GM18870 (cell line): ENCODE data around the gene SUMF1.

Experiments
- ATAC-seq: cut with Tn5 transposase; IDR thresholded peaks from one replicate; pipeline ENCODE4 v1.9.1; 2021; ENCODE audit warnings: moderate library complexity; ENCODE audit not compliant: unreplicated experiment

Gene SUMF1

DNA sequence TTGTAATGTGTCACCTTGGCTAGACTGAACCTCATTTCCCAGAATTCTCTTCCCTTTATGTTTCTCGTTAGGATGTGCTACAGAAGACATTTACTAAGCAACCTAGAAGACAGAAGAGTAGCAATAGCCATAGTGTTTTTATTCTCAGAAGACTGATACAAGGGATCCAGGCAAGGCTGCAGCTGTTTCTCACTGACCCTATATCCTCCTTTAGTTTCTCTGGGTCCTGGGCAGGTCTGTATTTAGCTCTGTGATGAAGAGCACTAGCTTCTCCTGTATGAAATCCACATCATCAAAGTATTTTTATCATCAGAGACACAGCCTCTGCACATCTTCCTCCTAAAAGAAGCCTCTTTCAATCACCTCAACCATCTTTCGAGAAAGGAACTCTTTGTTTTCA is 72.5 kb downstream of the SUMF1 start:
- ATAC-seq = no peak

DNA sequence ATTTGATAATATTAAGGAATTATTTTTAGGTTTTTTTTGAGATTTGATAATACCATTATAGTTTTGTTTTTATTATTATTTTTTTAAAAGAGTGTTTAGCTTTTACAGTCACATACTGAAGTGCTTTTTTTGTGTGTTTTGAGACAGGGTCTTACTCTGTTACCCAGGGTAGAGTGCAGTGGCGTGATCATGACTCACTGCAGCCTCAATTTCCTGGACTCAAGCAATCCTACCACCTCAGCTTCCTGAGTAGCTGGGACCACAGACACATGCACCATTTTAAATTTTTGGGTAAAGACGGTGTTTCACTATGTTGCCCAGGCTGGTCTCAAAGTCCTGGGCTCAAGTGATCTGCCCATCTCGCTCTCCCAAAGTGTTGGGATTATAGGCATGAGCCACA is 73.0 kb downstream of the SUMF1 start:
- ATAC-seq = no peak

- ATAC-seq = no peak
These were observed 74.1 kb downstream of the SUMF1 start for GRCh38 chr3:4392992-4393391.

- ATAC-seq = peak; percentile 71
These were observed 79.6 kb downstream of the SUMF1 start for GRCh38 chr3:4387210-4388204.

- ATAC-seq = no peak
These were observed 81.9 kb downstream of the SUMF1 start for GRCh38 chr3:4385201-4385600.

DNA sequence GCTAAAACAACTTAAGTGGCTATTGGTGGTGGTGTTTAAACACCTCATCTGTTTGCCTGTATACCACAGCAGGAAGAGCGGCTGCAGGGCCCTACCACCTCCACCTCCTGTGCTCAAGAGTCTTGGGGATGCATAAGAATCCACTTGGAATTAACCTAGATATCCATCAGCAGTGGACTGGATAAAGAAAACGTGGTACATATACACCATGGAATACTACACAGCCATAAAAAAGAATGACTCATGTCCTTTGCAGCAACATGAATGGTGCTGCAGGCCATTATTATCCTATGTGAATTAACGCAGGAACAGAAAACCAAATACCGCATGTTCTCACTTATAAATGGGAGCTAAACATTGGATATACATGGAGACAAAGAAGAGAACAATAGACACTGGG is 87.1 kb downstream of the SUMF1 start:
- no peak for ATAC-seq

- ATAC-seq = no peak
These were observed 90.6 kb downstream of the SUMF1 start for GRCh38 chr3:4376499-4376898.

GRCh38 chr3:4375911-4376310 is 91.2 kb downstream of the SUMF1 start:
- ATAC-seq = no peak

DNA sequence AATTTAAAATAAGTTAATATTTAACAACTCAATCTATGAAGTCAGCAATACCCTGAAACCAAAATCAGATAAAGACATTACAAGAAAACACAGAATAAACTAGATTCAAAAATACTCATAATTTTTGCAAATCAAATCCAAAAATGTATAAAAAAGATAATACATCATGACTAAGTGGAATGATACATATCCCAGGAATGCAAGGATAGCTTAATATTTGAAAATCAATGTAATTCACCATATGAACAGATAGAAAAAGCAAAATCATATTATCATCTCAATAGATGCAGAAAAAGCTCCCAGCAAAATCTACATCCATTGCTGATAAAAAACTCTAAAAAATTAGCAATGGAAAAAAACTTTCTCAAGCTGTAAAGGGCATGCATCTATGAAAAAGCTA is 93.4 kb downstream of the SUMF1 start:
- ATAC-seq = no peak

GRCh38 chr3:4362523-4362922 is 104.5 kb downstream of the SUMF1 start:
- ATAC-seq = no peak

DNA sequence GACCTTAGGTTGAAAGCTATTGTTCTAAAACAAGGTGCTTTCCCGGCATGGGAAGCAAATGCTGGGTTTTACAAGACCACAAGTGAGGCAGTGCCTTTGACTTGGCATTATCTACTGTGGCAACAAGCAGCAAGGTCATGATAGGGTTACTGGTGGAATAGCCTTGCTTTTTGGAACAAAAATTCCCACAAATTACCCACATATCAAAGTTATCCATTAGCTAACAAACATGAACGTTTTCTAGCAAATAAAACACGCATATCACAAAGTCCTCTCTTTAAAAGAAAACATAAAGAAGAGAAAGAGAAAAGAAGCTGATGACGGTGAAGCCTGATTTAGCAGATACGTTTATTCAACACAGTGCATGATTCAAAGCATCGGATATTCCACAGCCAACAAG is 106.3 kb downstream of the SUMF1 start:
- no peak for ATAC-seq

DNA sequence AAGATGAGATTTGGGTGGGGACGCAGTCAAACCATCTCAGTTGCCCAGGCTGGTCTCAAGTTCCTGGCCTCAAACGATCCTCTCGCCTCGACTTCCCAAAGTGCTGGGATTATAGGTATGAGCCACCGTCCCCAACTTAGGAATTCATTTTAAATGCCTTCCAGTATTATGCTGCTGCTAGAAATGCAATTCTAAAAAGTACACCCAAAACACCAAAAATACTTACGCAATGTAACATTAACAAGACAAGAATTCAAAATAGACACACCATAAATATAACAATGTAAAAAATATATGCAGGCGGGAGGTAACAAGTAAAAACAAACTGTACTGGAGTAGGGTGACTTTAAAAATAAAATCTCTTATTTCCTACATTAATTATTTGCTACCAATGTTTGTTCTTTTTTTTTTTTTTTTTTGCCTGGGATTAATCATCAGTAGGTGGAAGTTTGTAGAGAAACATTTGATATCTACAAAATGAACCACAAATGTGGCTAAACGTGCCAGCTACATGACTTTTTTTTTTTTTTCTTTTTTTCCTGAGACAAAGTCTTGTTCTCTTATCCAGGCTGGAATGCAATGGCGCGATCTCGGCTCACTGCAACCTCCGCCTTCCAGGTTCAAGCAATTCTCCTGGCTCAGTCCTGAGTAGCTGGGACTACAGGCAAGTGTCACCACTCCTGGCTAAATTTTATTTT is 107.1 kb downstream of the SUMF1 start:
- no peak for ATAC-seq

- ATAC-seq = no peak
These were observed 108.8 kb downstream of the SUMF1 start for GRCh38 chr3:4358273-4358672.

- ATAC-seq = no peak
These were observed 110.3 kb downstream of the SUMF1 start for GRCh38 chr3:4356546-4357410.

DNA sequence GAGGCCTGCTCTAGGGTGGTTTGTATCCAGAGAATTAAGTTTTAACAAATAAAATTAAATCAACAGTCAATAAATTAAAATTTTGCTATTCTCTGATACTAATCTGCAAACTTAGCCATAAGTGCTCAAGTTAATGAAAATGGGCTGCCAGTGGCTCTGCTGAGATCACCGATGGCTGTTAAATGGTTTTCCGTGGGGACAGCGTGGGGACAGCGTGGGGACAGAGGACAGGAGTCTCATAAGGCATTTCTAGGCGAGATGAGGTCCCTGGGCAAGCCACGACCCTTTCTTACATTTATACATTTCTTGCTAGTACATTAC is 110.9 kb downstream of the SUMF1 start:
- no peak for ATAC-seq

DNA sequence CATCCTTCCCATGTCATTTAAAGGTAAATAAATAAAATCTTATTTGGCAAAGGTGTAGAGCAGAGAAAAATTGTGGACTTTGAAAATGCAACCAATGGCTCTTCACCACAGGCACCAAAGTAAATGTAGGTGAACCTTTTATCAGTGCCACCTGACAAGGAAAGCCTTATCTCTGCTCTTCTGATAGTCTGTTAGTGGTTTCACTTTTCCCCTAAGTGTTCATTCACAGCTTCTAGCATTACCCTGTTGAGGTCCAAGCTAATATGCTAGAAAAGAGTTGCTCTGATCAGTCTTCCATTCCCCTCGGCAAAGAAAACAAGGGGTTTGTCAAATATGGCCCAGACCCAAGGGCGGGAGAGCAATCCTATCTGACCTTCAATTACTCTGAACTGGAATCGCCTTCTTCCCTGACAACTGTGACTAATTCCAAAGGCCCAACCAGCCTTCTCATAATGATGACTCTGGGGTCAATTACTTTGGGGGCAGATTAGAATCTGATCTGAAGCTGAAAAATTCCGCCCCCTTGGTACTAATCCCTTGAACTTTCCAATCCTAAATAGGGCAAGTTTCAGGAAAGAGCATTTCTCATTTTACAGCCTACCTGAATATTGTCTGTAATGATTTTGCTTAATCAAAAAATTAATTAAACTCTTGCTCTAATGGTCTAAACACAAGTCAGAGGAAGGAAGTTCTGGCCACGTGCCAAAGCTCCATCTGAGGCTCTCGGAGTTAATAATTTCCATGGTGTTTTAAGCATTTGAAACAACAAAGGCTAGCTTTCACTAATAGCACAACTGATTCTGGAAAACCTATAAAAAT is 111.5 kb downstream of the SUMF1 start:
- ATAC-seq = no peak

DNA sequence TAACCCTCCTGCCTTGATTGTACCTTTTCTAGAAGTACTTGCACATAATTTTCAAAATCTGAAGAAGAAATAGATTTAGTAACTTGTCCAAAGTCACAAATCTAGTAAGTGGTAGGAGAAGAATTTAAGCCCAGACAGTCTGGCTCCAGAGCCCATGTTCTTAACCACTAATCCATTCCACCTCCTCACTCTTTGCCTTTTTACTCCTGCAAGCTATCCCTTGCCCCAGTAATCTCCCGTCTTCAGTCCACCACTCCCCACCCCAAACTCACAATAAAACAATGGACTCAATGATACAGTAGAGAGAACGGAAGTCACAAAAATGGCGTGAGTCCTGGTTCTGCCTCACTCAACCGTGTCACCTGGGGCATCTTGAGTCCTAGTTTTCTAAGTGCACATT is 115.2 kb downstream of the SUMF1 start:
- no peak for ATAC-seq

DNA sequence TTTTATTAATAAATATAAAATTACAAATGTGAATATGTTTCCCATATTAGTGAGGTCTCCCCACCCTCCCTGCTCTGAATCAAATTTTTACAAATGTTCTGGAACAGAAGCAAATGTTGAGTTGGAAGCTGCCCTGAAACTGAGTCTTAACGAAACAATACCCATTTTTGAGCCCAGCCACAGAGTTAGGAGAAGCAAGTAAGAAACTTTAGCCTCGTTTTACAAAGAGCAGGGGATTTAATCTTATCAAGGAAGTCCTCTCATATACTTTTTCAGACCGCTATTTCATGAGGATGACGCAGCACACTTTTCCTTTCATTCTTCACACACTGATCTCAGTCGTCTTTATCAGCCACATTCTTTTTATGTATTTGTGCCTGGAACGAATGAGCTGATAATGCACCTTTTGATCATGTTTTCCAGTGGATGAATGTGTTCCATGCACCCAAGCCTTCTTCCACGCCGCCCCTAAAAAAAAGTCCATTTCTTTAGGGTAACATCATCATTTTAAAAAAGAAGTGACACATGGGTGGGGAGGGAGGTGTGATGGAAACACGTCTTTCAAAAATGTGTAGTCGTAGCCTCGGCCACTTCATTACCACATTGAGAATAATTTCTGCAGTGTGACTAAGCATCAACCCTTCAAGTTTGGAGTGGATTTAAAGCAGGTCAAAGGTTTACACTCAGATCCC is 115.8 kb downstream of the SUMF1 start:
- ATAC-seq = peak; percentile 39

- peak; percentile 87 for ATAC-seq
These were observed 116.3 kb downstream of the SUMF1 start for GRCh38 chr3:4350789-4351163.

DNA sequence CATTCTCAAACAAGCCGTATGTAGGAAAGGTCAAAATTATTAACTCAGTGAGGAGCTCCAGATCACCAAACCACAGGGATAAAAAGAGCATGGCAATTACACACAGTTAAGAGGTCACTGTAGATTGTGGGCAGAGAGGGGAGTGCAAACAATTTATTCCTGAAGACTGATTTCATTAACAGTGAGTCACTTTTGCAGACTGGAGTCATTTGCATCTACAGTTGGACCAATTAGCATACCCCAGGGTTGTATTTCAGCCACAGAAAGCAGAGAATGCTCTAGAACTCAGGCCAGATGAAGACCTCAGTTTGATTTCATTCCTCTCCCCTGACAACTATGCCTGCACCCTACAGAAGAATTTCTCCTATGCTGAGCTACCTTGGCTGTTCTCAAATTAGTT is 123.8 kb downstream of the SUMF1 start:
- no peak for ATAC-seq
